ENCODE results near the gene EREG.

Gene EREG

DNA sequence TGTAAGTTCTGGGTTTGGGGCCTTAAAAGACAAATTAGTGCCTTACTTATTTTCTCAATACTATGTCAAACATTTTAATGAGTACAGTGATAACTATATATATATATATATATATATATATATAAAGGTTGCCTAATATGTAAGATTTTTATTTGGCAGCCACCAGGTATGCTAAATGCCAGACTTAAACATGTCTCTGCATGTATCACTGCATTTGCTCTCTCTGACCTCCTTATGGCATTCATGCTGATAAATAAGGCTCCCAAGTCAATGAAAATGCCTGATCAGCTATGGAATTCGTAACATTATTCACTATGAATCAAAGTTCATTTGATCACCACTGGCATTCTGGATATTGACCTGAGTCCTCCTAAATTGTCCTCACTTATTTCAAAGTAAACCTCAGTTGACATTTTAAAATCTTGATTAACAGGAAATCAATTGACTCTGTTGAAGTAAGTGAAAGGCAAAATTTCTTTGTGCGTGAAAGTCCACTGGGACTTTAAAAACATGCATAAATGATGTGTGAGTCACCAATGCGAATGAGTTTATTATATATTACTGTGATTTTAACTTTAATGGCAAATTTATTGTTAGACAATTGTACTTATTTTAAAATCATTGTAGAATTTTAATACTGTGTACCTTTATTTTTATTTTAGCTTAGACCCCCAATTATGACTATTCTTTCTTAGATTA, 50.8 kb downstream of the EREG start:
- H3K27ac ChIP-seq, result peak overlapping the region; percentile 100

DNA sequence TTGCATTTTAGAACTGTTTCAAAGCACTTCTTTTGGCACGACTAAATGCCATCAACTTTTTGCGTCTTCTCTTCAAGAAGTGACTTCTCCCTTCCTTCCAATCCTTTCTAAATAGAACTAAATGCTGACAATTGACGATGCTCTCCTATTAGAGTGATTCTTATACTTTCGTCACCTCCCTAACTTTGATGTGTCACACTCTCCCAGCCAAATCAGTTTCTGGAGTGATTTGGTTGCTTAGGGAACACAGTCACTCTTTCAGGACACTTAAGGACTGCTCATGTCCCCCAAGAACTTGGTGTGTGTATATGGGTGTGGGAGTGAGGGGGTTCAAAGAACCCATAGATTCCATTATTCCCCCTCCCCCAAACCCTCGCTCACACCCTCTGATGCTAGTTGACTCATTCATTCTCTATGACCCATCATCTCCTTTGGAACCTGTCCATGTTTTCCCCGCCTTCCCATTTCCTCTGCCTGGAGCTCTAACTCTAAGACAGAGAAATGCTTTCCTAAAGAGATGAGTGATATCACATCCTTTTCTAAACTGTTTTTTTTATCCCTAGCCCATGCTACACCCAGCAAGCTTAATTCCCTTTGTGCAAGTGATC, 53.2 kb downstream of the EREG start:
- peak; percentile 62 for DNase-seq (ENCODE audit: low read depth, low spot score)
- peak overlapping the region; percentile 100 for H3K27ac ChIP-seq

More for the DNA sequence above, 50.8 kb downstream of the EREG start:
- DNase-seq (ENCODE audit: low read depth, low spot score), result no peak

DNA sequence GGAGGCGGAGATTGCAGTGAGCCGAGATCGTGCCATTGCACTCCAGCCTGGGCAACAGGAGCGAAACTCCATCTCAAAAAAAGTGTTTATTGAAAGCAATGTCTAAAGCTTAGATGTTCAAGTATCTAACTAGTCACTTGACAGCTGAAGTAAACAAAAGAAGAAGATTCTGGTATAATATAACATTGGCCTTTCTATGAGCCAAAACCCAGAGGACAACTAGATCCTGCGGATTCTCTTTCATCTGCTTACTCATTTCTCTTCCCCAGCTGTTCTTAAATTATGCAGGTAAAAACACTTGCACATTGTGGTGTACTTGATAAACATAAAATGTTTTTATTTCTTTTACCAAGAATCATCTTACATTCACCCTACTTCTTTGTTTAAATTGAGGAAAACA, 55.9 kb downstream of the EREG start:
- no peak overlapping the region for H3K27ac ChIP-seq
- no peak for DNase-seq (ENCODE audit: low read depth, low spot score)

DNA sequence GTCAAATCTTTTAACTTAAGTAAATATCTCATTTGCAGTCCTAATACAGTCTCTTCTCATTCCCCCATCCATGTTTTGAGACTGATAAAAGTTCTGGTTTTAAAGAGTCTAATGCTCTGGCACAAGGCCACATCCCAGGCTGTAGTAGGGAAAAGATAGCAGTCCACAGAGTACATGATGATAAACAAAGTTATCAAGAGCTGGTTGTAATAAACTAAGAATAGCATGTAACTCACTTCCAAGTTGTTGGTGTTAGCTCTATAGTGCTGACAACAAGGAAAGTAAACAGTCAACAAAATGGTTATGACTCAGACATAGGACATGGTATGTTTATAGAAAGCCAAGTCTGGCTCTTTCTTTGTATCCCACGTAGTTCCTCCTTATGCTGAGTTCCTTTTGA, 58.2 kb downstream of the EREG start:
- DNase-seq (ENCODE audit: low read depth, low spot score), result no peak
- H3K27ac ChIP-seq, result peak overlapping the region; percentile 8

DNA sequence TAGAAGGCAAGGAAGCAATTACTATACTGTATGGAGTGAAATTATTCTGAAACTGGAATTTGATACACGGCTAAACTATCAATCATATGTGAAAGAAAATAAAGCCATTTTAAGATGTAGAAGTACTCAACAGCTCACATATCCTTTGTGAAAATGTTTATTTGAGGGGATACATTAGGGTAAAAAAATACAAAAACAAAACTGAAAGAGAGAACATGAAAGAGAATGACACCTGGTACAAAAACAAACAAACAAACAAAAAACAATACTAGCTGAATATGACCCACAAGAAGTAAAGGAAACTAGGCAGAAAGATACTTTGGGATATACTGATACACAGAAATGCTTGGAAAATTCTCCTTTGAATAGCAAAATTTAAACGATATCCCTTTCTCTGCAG, 59.2 kb downstream of the EREG start:
- no peak for DNase-seq (ENCODE audit: low read depth, low spot score)
- H3K27ac ChIP-seq, result no peak overlapping the region

DNA sequence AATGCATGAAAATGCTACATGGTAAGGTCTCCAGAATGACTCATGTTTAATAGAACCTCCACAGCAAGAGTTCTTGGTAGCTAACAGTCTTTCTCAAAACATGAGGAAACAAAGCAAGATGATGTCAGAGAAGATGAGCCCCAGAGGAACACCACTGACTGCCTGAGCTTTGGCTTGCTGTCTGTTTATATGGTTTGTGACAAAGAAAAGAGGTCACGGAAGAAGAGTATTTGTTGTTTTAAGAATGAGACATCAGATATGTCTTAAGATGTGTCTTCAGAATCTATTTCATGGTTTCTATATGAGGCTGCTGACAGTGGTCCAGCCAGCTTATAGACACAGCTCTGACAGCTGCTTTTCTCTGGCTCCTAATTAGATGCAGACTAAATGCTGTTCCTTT, 61.2 kb downstream of the EREG start:
- no peak for DNase-seq (ENCODE audit: low read depth, low spot score)
- peak overlapping the region; percentile 55 for H3K27ac ChIP-seq

DNA sequence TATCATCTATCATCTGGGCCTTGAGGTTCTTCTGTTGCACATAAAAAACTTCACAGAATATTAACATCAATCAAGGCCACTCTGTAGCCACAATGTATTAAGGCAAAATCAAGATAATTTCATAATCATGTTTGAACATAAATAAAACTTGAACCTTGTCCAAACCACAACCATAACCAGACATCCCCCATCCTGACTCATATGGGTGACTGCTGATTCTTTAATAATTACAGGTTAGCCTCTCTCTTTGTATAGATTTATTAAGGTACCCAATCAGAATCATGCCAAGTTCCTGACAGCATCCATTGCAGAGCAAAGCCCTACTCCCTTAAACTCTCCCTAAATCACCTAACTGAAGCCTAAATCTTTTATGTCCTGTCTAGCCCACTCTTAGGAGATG, 63.3 kb downstream of the EREG start:
- peak overlapping the region; percentile 55 for H3K27ac ChIP-seq
- DNase-seq (ENCODE audit: low read depth, low spot score), result no peak

DNA sequence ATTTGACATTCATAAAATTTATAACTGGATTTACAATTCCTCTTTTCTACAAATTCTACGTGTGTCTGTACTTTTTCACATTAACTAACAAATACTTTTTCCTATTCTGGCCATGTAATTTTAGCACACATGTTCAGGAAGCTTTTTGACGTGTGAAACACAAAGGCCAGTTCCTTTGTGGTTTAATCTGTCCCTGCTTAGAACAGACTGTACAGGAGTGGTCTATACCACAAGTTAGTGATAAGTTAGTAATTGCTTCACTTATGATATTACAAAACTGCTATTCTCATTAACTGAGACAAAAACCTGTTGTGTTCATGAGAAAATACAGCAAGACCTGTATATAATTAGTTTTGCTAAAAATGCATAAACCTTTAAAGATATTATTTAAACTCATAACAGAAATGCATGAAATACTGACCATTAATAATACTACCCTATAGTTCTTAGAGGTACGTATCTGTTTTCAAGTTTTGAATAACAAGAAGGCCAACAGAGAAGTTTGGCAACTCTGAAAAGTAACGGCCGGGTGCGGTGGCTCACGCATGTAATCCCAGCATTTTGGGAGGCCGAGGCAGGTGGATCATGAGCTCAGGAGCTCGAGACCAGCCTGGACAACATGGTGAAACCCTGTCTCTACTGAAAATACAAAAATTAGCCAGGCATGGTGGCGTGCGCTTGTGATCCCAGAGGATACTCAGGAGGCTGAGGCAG, 66.3 kb downstream of the EREG start:
- H3K27ac ChIP-seq, result peak overlapping the region; percentile 55
- no peak for DNase-seq (ENCODE audit: low read depth, low spot score)

DNA sequence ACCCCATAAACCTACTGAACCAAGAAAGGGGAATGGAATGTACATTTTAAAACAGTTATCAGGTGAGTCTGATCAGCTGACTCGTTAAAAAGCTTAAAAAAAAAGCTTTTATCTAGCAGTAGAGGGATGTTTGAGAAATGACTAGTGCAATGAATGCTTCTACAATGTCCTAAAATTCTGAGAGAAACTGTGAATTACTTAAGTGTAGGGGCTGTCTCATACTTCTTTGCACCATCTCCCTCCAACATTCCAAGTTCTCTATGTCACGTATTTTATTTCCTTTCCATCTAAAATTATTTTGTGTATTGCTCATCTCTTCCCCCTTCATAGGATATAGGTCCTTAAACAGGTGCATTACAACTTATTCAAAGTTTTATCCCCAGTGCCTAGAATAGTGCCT, 68.1 kb downstream of the EREG start:
- no peak for DNase-seq (ENCODE audit: low read depth, low spot score)
- peak overlapping the region; percentile 55 for H3K27ac ChIP-seq

DNA sequence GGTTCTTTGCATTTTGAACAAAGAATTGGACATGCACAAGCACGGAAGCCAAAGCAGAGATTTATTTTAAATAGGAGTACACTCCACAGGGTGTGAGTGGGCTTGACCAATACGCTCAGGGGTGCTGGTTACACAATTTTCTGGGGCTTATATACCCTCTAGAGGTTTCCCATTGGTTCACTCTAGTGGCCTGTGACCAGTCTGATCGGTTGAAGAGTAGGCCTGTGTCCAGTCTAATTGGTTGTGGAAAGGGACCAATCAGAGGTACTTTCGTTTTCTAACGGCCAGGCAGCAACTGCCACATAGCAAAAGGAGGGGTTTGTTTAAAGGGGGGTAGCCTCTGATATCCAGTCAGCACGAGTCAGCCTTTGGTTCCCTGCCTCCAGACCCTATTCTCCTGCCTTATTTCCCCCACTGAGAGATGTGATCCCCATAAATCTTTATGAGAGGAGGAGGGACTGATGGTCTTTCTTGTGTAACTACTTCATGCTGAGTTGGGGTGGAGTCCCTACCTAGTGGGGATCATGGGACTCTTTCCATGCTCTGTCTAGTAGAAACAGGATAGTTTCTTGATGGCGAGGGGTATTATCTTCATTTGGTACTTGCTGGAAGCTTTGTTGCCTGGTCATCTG, 68.7 kb downstream of the EREG start:
- H3K27ac ChIP-seq, result peak overlapping the region; percentile 55
- no peak for DNase-seq (ENCODE audit: low read depth, low spot score)

DNA sequence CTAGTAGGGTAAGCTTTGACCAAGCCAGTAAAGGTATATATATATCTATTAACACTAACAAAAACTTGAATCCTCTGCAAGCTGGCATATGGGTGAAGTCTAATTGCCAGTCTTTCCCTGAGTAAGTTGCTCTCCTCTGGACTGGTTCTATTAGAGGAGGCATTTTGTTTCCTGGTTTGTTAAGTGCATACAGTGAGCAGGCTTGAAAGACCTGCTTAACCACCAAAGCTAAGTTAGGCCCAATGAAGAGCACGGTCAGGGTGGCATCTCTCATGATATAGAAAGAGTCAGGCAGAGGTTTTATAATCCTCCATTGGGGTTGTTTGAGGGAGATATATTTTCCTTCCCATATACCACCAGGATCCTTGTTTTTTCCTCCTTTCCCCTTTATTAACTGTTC, 70.4 kb downstream of the EREG start:
- no peak for DNase-seq (ENCODE audit: low read depth, low spot score)
- peak overlapping the region; percentile 99 for H3K27ac ChIP-seq

DNA sequence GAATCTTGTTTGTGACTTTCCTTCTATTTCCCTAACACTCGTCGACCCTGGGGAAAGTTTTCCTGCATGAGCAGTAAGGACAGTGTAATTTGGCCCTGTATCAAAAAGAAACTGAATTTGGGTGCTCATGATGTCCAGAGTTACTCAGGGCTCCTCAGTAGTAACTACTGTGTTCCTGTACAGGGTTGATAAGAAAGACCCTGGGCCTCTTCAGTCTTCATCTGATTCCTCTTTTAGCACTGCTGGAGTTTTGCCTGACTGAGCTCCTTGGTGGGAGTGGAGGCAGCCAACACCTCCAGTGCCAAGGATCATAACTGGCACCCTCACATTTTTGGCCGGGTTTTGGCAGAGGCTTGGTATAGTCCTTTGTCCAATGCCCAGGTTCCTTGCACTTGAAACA, 72.9 kb downstream of the EREG start:
- DNase-seq (ENCODE audit: low read depth, low spot score), result no peak
- H3K27ac ChIP-seq, result peak overlapping the region; percentile 99
